H9 (cell line): ENCODE results near the gene ZNF280D. TPM values are rescaled to one million over a fixed set of nuclear protein-coding genes. Genes with fewer than 3 reads are reported as not detected.

ENCODE experiments used
- DNase-seq: peaks from one replicate; pipeline ENCODE4 v3.0.0-alpha.2; 2017
- H2AFZ ChIP-seq: one replicate; pipeline ENCODE4 v1.6.1; 2013; ENCODE audit warnings: mild to moderate bottlenecking, low read length, control low read depth, moderate library complexity
- H2AK5ac ChIP-seq: 2 replicates; pipeline ENCODE4 v1.6.1; 2013; ENCODE audit warnings: low read length, control low read depth, mixed read lengths; ENCODE audit not compliant: insufficient read length
- H2BK120ac ChIP-seq: one replicate; pipeline ENCODE4 v1.6.1; 2013; ENCODE audit warnings: low read depth, mild to moderate bottlenecking, low read length, control low read depth, inconsistent platforms; ENCODE audit not compliant: poor library complexity, severe bottlenecking
- H2BK12ac ChIP-seq: 2 replicates; pipeline ENCODE4 v1.6.1; 2013; ENCODE audit warnings: low read length, control low read depth, mixed read lengths, low read depth; ENCODE audit not compliant: insufficient read length
- H2BK15ac ChIP-seq: 2 replicates; pipeline ENCODE4 v1.6.1; 2013; ENCODE audit warnings: low read depth, low read length, control low read depth
- H2BK20ac ChIP-seq: one replicate; pipeline ENCODE4 v1.6.1; 2013; ENCODE audit warnings: low read depth, mild to moderate bottlenecking, low read length, control low read depth, inconsistent platforms; ENCODE audit not compliant: poor library complexity, severe bottlenecking
- H2BK5ac ChIP-seq: 2 replicates; pipeline ENCODE4 v1.6.1; 2013; ENCODE audit warnings: low read length, control low read depth, mixed read lengths; ENCODE audit not compliant: insufficient read length
- H3K14ac ChIP-seq: 2 replicates; pipeline ENCODE4 v1.6.1; 2013; ENCODE audit warnings: low read length, control low read depth; ENCODE audit not compliant: insufficient read depth
- H3K18ac ChIP-seq: 2 replicates; pipeline ENCODE4 v1.6.1; 2013; ENCODE audit warnings: low read depth, mild to moderate bottlenecking, mixed read lengths, low read length, control low read depth; ENCODE audit not compliant: insufficient read length
- H3K23ac ChIP-seq: 2 replicates; pipeline ENCODE4 v1.6.1; 2013; ENCODE audit warnings: low read length, control low read depth, mixed read lengths, low read depth; ENCODE audit not compliant: insufficient read length
- H3K23me2 ChIP-seq: 2 replicates; pipeline ENCODE4 v1.6.1; 2013; ENCODE audit warnings: low read depth, mild to moderate bottlenecking, mixed read lengths, low read length, control low read depth; ENCODE audit not compliant: insufficient read length, poor library complexity, severe bottlenecking
- H3K27ac ChIP-seq: 2 replicates; pipeline ENCODE4 v1.5.1; 2013; ENCODE audit warnings: low read length, control low read depth, mixed read lengths, low read depth; ENCODE audit not compliant: insufficient read length
- H3K27me3 ChIP-seq: 2 replicates; pipeline ENCODE4 v1.6.1; 2013; ENCODE audit warnings: low read length, control low read depth, inconsistent platforms; ENCODE audit not compliant: insufficient read depth
- H3K4ac ChIP-seq: 2 replicates; pipeline ENCODE4 v1.6.1; 2013; ENCODE audit warnings: low read depth, mild to moderate bottlenecking, control low read depth, inconsistent platforms, low read length, moderate library complexity
- H3K4me1 ChIP-seq: 2 replicates; pipeline ENCODE4 v1.6.1; 2013; ENCODE audit warnings: low read length, control low read depth, inconsistent platforms; ENCODE audit not compliant: insufficient read depth
- H3K4me2 ChIP-seq: 2 replicates; pipeline ENCODE4 v1.6.1; 2013; ENCODE audit warnings: low read length, control low read depth, mixed read lengths; ENCODE audit not compliant: insufficient read length, insufficient read depth
- H3K56ac ChIP-seq: 2 replicates; pipeline ENCODE4 v1.6.1; 2013; ENCODE audit warnings: low read depth, mild to moderate bottlenecking, mixed read lengths, low read length, control low read depth; ENCODE audit not compliant: insufficient read length
- H3K79me1 ChIP-seq: 2 replicates; pipeline ENCODE4 v1.6.1; 2013; ENCODE audit warnings: low read depth, mild to moderate bottlenecking, moderate library complexity, low read length, control low read depth, inconsistent platforms; ENCODE audit not compliant: insufficient read depth, poor library complexity, severe bottlenecking
- H3K79me2 ChIP-seq: 2 replicates; pipeline ENCODE4 v1.6.1; 2013; ENCODE audit warnings: low read length, control low read depth, inconsistent platforms; ENCODE audit not compliant: insufficient read depth
- H3K9ac ChIP-seq: 2 replicates; pipeline ENCODE4 v1.6.1; 2013; ENCODE audit warnings: low read length, control low read depth, mixed read lengths; ENCODE audit not compliant: insufficient read length; ENCODE audit errors: extremely low read depth
- H3K9me3 ChIP-seq: one replicate; pipeline ENCODE4 v1.6.1; 2013; ENCODE audit warnings: low read depth, low read length, inconsistent platforms; ENCODE audit not compliant: control insufficient read depth
- H3T11ph ChIP-seq: one replicate; pipeline ENCODE4 v1.6.1; 2013; ENCODE audit warnings: mild to moderate bottlenecking, low read length, control low read depth, inconsistent platforms
- H4K20me1 ChIP-seq: one replicate; pipeline ENCODE4 v1.6.1; 2013; ENCODE audit not compliant: control insufficient read depth, insufficient read length, insufficient read depth
- H4K5ac ChIP-seq: 2 replicates; pipeline ENCODE4 v1.6.1; 2013; ENCODE audit warnings: low read depth, mild to moderate bottlenecking, mixed read lengths, low read length, control low read depth; ENCODE audit not compliant: insufficient read length
- H4K8ac ChIP-seq: replicated peaks from 2 replicates; pipeline ENCODE4 v1.6.1; 2013; ENCODE audit warnings: low read length, control low read depth, mixed read lengths, low read depth; ENCODE audit not compliant: insufficient read length
- H4K91ac ChIP-seq: 2 replicates; pipeline ENCODE4 v1.6.1; 2013; ENCODE audit warnings: low read depth, mild to moderate bottlenecking, moderate library complexity, mixed read lengths, low read length, control low read depth; ENCODE audit not compliant: insufficient read length
- H3K27ac Mint-ChIP-seq, 3 experiments: 2 replicates in 2 of 3; 3 replicates in 1 of 3; pipeline ENCODE4 v1.8.0; 2020 to 2021; ENCODE audit warnings: mixed read lengths in 3 of 3, mild to moderate bottlenecking in 1 of 3, moderate library complexity in 1 of 3
- H3K27me3 Mint-ChIP-seq: 2 replicates; pipeline ENCODE4 v1.8.0; 2021; ENCODE audit warnings: low read depth, mild to moderate bottlenecking, moderate library complexity, mixed read lengths
- H3K36me3 Mint-ChIP-seq, 3 experiments: 2 replicates in 2 of 3; 3 replicates in 1 of 3; pipeline ENCODE4 v1.8.0; 2020 to 2021; ENCODE audit warnings: low read depth in 3 of 3, mixed read lengths in 3 of 3; ENCODE audit not compliant: insufficient read depth in 1 of 3
- H3K4me1 Mint-ChIP-seq, 2 experiments: 2 replicates each; pipeline ENCODE4 v1.8.0; 2020; ENCODE audit warnings: mixed read lengths in 2 of 2
- H3K4me3 Mint-ChIP-seq, 2 experiments: 2 replicates in 1 of 2; 3 replicates in 1 of 2; pipeline ENCODE4 v1.8.0; 2020 to 2021; ENCODE audit warnings: mild to moderate bottlenecking in 2 of 2, mixed read lengths in 2 of 2, moderate library complexity in 1 of 2
- H3K9me3 Mint-ChIP-seq, 2 experiments: 2 replicates in 1 of 2; 3 replicates in 1 of 2; pipeline ENCODE4 v1.8.0; 2020; ENCODE audit warnings: mild to moderate bottlenecking in 2 of 2, mixed read lengths in 2 of 2, moderate library complexity in 1 of 2
- CTCF ChIP-seq: fragments of 200-600 bp; sonication (generic); conservative IDR thresholded peaks from 3 replicates; pipeline ENCODE4 v1.8.0; 2021; ENCODE audit warnings: antibody characterized with exemption, mild to moderate bottlenecking
- WGBS: extraction: QIAGEN DNeasy Blood & Tissue Kit; methylation state at CpG from one replicate; pipeline ENCODE4 v1.1.7; 2013; ENCODE audit warnings: missing lambda C conversion rate, low lambda C conversion rate, mixed read lengths; ENCODE audit not compliant: insufficient read length; ENCODE audit errors: extremely low coverage; 5-methylcytosine and 5-hydroxymethylcytosine counted together
- total RNA-seq: library from RNA; stranded (reverse); gene quantifications from 2 replicates; pipeline ENCODE4 v1.2.1, GENCODE V29; 2021

The ZNF280D gene
- total RNA-seq, 1 experiment from 2014 or later, result 5.7 TPM

DNA sequence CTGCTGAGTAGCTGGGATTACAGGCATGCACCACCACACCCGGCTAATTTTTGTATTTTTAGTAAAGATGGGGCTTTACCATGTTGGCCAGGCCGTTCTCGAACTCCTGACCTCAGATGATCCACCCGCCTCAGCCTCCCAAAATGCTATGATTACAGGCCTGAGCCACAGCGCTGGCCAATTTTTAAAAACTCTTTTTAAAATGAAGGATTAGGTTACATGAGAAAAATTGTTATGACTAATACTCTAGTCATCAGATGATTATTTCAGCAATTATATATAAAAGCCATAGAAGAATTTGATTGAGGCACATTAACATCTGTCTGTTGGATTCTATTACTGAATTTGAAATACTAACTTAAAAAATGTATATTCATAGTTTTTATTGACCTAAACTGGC, 134.3 kb downstream of the ZNF280D start:
- Histone ChIP-seq H3K9me3 (no peaks in the 10 kb centered on the region), H3T11ph (no peak overlapping the region), H3K27me3 (no peaks in the 10 kb centered on the region), H3K79me2 (no peaks in the 10 kb centered on the region), H3K79me1 (no peaks in the 10 kb centered on the region), H3K56ac (no peak overlapping the region), H2AFZ (no peak overlapping the region), H4K20me1 (no peaks in the 10 kb centered on the region), H3K4me1 (no peaks in the 10 kb centered on the region), H2BK120ac (no peak overlapping the region), H2BK15ac (no peak overlapping the region), H3K18ac (no peak overlapping the region), H4K8ac (no peak overlapping the region), H4K5ac (no peak overlapping the region), H3K23me2 (no peaks in the 10 kb centered on the region), H2BK20ac (no peak overlapping the region), H3K27ac (no peak overlapping the region), H3K9ac (no peak overlapping the region), H4K91ac (no peak overlapping the region), H2AK5ac (no peak overlapping the region), H2BK12ac (no peak overlapping the region), H3K4ac (no peak overlapping the region), H3K4me2 (no peak overlapping the region), H3K14ac (no peak overlapping the region), H3K23ac (no peak overlapping the region), H2BK5ac (no peak overlapping the region)
- no peaks in the 10 kb centered on the region for H3K27me3 Mint-ChIP-seq
- no peak overlapping the region for H3K4me3 Mint-ChIP-seq
- H3K36me3 Mint-ChIP-seq, result peaks cover 3 to 10% (median 7%) of the 10 kb centered on the region in 3 experiments; a peak in 6 of 7 replicates
- no peak overlapping the region for H3K27ac Mint-ChIP-seq
- no peaks in the 10 kb centered on the region for H3K4me1 Mint-ChIP-seq
- DNase-seq, result no peak
- no CpG with 5 or more reads among the region's 5 CpGs for WGBS
- TF ChIP-seq CTCF, result no peak
- H3K9me3 Mint-ChIP-seq, result peaks cover 16 to 24% of the 10 kb centered on the region in 2 experiments
